Stimulated activated CD4-positive, alpha-beta T cell treated with anti-CD3 and anti-CD28 coated beads, Interleukin-12 subunit alpha, Interleukin-12 subunit beta, amount 100 ng/mL, for 4 hours (primary cell): ENCODE results near the gene SAE1.
"Not testable (repeated sequence)": the region's sequence is repeated elsewhere in the genome, so short reads cannot be mapped to it uniquely, and the experiment has no call there.

Experiments used
- DNase-seq: peaks from one replicate; pipeline ENCODE4 v3.0.0-alpha.2; 2020

SAE1 gene

GRCh38 chr19:47243364-47243775 lies 112.7 kb downstream of the SAE1 start:
- DNase-seq = no peak

GRCh38 chr19:47243776-47244547 lies 113.3 kb downstream of the SAE1 start:
- DNase-seq = peak; percentile 84

GRCh38 chr19:47247308-47247990 lies 116.8 kb downstream of the SAE1 start:
- peak; percentile 83 for DNase-seq

- DNase-seq = not testable (repeated sequence)
Measured at GRCh38 chr19:47253016-47253415, 122.4 kb downstream of the SAE1 start.

GRCh38 chr19:47253467-47253881 lies 122.8 kb downstream of the SAE1 start:
- DNase-seq = no peak

GRCh38 chr19:47253970-47254369 lies 123.3 kb downstream of the SAE1 start:
- DNase-seq = no peak

- DNase-seq = no peak
Measured at GRCh38 chr19:47255879-47256692, 125.5 kb downstream of the SAE1 start, which contains the start of gene CCDC9. Gene CCDC9, plus strand, starts transcription at chr19:47256525. Its CDS starts 1,876 bp downstream, at chr19:47258401.

- peak; percentile 100 for DNase-seq
Measured at GRCh38 chr19:47256693-47257410, 126.2 kb downstream of the SAE1 start.

GRCh38 chr19:47257411-47258169 lies 127.0 kb downstream of the SAE1 start:
- DNase-seq = no peak

GRCh38 chr19:47258434-47258833 lies 127.8 kb downstream of the SAE1 start:
- no peak for DNase-seq

- DNase-seq = no peak
Measured at GRCh38 chr19:47258895-47259555, 128.4 kb downstream of the SAE1 start.
